Activated CD8-positive, alpha-beta memory T cell treated with anti-CD3 and anti-CD28 coated beads, Interleukin-2, amount 50 U/mL, for 24 hours (primary cell): ENCODE data around the gene KLHL26.
"Not testable (repeated sequence)": the region's sequence is repeated elsewhere in the genome, so short reads cannot be mapped to it uniquely, and the experiment has no call there.

Experiments
- DNase-seq: peaks from one replicate; pipeline ENCODE4 v3.0.0-alpha.2; 2020; ENCODE audit errors: extremely low read depth

KLHL26 gene

DNA sequence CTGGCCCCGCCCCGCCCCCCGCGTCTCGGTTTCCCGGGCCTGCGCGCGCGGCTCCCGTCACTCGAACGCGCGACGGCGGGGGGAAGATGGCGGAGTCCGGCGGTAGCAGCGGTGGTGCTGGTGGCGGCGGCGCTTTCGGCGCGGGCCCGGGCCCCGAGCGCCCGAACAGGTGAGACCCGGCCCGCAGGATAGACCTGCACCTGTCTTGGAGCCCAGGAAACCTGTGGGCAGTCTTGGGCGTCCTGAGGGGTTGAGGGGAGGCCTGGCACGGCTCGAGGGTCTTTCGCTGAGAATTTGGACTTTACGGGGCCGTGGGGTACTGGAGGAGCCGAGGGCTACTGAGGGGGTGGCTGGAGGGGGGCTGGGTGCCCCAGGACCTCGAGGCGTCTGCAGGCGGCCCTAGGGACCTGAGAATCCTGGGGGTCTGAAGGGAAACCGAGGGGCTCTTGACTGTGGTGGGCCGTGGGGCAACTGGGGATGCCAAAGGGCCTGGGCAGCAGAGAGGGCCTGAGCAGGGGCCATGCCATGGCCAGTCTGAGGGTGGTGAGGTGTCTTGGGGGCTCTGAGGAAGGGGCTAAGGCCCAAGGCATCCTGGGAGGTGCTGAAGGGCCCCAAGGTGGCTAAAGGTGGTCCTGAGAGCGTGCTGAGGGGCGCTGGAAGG is at the start of gene KLHL26:
Gene KLHL26 (plus strand): TSS at position 60 of the 661 bp plus-strand sequence. CDS start 27 bp downstream, at position 87.
- DNase-seq = no peak

GRCh38 chr19:18587561-18587960 is 49.3 kb upstream of the KLHL26 start:
- DNase-seq = no peak

- no peak for DNase-seq
These were observed 48.7 kb upstream of the KLHL26 start for GRCh38 chr19:18587962-18588610.

DNA sequence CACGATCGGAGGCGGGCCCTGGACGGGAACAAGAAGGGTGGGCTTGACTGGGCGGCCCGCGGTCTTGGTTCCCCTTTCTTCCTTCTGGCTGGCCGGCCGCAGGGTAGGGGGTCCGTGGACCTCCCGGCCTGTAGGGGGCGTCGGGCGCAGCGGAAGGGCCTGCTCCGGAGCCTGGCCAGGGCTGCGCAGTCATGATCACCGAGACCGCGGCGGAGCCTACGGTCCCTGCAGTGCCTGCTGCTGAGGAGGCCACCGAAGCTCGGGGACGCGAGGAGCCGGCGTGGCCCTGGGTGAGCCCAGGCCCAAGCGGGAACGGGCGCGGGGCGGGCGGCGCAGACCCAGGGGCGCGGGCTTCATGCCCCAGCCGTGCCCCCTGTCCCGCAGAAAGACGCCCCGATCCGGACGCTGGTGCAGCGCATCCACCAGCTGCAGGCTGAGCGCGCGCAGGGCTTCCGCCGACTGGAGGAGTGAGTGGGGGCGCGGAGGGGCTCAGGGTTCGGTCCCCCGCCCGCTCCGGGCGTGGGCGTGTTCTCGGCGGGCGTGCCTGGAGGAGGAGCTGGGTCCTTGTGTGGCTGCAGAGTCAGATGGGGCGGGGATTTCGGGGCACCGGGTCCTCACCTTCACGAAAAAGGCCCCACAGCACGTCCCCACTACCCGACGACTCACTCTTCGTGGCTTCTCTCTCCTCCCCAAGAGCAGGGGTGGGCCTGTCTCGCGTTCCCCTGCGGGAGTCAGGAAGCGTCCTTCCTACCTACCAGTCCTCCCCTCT is 48.0 kb upstream of the KLHL26 start, which contains the start of gene REX1BD:
Gene REX1BD (plus strand): TSS at position 188 of the 769 bp plus-strand sequence. CDS start 4 bp downstream, at position 192.
- DNase-seq = peak; percentile 79

DNA sequence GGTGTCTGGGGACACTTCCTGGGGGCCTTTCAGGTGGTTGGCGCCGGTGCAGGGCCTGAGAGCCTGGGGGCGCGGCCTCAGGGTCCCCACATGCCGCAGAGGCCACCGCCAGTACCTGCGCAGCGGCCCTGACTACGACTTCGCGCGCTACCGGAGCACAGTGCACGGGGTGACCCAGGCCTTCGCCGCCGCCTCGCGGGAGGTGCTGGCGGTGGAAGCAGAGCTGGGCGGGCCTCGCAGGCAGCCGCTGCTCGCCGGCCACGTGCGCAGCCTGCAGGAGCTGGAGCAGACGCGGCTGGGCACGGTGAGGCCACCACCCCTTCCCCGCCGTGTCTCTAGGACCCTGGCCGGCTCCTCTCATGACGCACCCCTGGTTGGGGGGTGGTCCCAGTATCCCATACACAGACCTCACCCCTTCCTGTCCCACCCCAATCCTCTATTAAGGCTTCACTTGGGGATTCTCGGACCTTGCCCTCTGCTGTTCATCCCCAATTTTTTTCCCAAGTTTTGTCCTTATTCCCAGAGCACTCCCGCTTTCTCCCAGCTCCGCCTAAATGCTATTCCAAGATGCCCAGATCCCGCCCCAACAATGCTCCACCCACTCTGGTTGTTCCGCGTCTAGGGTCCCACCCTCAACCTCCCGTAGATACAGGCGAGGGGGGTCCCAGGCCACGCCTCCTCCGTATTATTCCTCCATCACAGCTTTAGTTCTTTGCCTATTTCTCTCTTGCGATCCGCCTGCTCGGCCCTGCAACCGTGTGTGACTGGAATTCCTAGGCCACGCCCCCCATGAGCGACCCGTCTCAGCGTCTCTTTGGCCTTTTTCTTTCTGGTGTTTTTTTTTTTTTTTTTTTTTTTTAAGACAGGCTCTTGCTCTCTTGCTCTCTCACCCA is 47.2 kb upstream of the KLHL26 start:
- DNase-seq = no peak

DNA sequence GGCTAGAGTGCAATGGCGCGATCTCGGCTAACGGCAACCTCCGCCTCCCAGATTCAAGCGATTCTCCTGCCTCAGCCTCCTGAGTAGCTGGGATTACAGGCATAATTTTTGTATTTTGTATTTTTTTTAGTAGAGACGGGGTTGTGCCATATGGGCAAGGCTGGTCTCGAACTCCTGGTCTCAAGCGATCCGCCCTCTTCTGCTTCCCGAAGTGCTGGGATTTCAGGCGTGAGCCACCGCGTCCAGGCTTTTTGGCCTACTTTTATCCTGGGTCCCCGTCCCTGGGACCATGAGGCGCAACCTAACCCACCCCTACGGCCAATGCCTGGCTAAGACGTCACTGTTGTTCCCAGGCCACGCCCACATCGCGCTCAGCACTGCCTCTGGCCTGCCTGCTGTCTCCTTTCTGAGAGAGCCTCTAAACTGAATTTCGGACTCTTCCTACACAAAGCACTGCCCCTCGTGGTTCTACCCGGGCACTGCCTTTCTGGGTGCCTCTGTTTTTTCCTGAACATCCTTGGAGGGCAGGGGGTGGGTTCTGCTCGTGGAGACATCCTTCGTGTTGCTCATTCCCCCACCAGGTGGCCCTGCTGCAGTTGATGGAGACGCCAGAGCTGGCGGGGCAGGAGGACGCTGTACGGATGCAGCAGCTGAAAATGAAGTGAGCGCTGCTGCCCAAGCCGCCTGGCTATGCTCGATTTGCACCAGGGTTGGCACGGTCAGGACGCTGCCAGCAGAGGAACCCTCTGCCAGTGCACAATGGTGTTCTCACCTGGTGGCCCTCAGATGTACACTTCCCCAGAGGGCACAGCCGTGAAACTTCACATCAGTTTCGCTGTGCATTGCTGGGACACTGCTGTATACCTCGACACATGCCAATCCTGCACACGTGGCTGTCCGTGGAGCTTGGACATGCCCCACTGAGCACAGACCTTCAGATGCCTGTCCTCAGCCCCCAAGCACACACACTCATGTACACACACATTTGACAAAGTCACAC is 46.3 kb upstream of the KLHL26 start:
- DNase-seq = no peak

DNA sequence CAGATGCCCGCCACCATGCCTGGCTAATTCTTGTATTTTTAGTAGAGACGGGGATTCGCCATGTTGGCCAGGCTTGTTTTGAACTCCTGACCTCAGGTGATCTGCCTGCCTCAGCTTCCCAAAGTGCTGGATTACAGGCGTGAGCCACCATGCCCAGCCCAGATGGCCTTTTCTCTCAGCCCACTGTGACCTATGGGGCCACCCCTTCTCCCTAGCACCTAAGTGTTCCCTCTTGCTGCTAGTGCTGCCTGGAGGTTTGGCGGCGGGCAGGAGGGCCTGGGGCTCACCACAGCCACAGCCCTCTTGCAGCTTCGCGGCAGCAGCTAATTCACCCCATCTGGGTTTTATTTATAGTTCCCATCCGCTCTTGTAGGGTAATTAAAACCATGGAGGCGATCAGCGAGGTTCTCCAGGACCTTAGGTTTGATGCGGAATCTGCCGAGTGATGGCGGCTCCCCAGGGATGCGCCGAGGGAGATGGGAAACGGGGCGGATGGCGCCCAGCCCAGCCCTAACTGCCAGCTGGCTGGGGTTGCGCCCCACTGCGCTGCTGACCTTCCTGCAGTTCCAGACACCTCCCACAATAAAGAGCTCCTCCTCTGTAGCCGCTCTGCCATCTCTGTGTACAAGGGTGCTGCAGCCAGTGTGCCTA is 45.0 kb upstream of the KLHL26 start:
- DNase-seq = no peak

DNA sequence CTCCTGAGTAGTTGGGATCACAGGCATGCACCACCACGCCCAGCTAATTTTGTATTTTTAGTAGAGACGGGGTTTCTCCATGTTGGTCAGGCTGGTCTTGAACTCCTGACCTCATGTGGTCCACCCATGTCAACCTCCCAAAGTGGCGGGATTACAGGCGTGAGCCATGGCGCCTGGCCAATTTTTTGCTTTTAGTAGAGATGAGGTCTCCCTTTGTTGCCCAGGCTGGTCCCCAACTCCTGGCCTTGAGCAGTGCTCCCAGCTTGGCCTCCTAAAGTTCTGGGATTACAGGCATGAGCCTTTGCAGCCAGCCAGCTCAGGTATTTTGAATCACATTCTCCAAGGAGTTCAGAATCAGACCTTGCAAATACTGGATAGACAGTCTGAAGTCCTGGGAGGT is 44.1 kb upstream of the KLHL26 start:
- DNase-seq = not testable (repeated sequence)

- DNase-seq = no peak
These were observed 43.3 kb upstream of the KLHL26 start for GRCh38 chr19:18593367-18594095.

- DNase-seq = peak; percentile 29
These were observed 42.6 kb upstream of the KLHL26 start for GRCh38 chr19:18594096-18594823.

GRCh38 chr19:18594824-18595373 is 41.9 kb upstream of the KLHL26 start:
- no peak for DNase-seq

GRCh38 chr19:18595475-18595874 is 41.4 kb upstream of the KLHL26 start:
- DNase-seq = no peak

- no peak for DNase-seq
These were observed 40.1 kb upstream of the KLHL26 start for GRCh38 chr19:18596752-18597157.

DNA sequence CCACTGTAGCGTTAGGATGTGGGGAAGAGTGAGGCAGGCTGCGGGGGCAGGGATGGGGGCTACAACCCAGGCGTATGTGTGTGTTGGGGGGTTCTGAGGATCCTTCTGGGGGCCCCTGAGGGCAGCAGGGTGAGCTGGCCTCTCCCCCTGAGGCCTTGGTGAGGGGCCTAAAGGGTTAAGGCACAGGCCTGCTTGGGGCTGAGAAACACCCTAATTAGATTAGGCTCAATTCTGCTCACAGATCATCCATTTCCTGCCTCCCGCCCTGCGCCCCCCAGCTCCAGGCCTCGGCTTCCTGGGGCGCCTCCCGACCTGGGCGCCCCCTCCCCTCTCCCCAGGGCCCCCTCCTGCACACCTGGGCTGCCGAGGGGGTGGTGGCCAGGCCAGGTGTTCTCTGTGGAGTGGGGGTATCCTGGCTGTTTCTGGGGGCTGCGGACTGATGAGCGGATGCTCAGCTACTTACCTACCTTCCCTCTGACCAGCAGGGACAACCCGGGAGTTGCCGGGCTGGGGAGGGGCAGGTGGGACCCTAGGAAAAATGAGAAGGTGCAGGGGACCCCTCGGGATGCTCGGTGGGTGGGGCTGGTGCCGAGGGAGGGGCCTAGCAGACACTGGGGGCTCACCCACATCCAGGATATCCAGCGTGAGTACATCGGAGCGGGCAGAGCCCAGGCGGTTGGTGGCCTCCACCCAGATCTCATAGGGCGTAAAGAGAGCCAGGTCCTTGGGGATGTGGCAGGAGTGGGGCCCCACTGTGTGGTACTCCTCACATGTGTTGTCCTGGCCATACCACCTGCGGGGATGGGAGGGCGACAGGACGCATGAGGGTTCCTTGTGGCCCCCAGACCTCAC is 38.8 kb upstream of the KLHL26 start:
- DNase-seq = no peak

- DNase-seq = no peak
These were observed 37.3 kb upstream of the KLHL26 start for GRCh38 chr19:18599485-18599884.

DNA sequence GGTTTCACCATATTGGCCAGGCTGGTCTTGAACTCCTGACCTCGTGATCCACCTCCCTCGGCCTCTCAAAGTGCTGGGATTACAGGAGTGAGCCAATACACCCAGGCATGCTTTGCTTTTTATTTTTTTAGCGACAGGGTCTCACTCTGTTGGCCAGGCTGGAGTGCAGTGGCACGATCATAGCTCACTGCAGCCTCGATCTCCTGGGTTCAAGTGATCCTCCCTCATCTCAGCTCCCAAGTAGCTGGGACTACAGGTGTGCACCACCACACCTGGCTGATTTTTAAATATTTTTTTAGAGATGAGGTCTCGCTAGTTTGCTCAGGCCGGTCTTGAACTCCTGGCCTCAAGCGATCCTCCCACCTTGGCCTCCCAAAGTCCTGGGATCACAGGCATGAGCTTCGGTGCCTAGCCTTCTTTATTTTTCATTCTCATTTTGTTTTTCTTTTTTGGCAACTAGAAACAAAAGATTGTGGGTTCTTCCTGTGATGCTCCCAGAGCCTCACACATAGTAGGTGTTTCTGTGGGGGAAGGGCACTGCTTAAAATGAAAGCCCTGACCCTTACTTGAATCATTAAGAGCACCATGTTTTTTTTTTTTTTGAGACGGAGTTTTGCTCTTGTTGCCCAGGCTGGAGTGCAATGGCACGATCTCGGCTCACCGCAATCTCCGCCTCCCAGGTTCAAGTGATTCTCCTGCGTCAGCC is 36.0 kb upstream of the KLHL26 start:
- DNase-seq = not testable (repeated sequence)

- no peak for DNase-seq
These were observed 35.0 kb upstream of the KLHL26 start for GRCh38 chr19:18601875-18602274.
